Activated naive CD4-positive, alpha-beta T cell treated with anti-CD3 and anti-CD28 coated beads, Interleukin-2, amount 50 U/mL, for 16 hours (primary cell): ENCODE measurements around the gene PTPN20.
"Not testable (repeated sequence)": the region's sequence is repeated elsewhere in the genome, so short reads cannot be mapped to it uniquely, and the experiment has no call there.

Experiments
- DNase-seq: peaks from one replicate; pipeline ENCODE4 v3.0.0-alpha.2; 2020

The PTPN20 gene, protein sequence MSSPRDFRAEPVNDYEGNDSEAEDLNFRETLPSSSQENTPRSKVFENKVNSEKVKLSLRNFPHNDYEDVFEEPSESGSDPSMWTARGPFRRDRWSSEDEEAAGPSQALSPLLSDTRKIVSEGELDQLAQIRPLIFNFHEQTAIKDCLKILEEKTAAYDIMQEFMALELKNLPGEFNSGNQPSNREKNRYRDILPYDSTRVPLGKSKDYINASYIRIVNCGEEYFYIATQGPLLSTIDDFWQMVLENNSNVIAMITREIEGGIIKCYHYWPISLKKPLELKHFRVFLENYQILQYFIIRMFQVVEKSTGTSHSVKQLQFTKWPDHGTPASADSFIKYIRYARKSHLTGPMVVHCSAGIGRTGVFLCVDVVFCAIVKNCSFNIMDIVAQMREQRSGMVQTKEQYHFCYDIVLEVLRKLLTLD

DNA sequence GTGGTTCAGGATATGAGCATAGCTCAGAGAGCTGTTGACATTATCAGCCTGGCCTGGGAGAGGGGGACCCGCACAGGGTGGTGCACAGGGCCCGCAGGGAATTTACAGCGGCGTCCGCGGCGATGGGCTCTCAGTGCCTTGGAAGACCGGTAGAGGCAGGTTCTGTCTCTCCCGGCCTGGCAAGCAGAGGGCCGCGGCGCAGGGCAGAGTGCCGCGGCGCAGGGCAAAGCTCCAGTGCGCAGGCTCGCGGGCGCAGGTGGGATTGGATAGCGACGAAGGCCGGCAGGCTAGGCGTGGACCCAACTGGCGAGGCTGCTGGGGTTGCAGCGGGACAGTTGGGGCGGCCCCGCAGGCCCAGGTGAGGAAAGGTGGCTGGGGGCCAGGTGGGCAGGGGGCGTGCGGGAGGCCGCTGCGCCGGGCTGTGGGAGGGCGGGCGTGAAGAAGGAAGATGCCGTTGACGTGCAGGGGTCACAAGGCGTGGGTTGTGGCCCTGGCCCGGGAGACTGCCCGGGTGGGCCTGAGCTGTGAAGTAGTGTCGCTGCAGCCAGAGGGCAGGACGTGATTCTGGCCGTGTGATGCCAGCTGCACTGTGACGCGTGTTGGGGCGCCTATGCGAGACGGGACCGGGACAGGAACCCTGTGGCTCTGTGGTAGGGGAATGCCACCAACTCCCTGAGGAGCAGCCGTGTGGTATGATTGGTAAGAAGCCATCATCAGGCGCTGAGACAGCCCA is at the start of gene PTPN20:
Gene PTPN20, plus strand, starts transcription at position 285 of the 733 bp plus-strand sequence. CDS start 21,072 bp downstream, outside the sequence.
- peak; percentile 11 for DNase-seq

DNA sequence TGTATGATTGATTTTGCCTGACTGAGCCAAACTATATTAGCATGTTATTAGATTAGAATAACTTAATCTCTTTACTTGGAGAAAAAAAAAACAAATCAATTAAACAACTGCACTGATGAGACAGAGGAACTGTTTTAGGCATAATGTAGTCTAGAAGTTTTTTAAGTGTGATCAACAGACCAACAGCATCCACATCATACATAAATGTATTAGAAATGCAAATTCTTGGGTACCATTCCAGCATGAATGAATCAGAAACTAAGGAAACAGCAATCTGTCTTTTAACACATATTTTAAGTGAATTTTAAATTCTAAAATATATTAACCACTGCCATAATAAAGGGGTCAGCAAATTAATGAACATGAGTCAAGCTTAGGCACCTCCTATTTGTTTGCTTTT is 41.5 kb upstream of the PTPN20 start:
- not testable (repeated sequence) for DNase-seq

DNA sequence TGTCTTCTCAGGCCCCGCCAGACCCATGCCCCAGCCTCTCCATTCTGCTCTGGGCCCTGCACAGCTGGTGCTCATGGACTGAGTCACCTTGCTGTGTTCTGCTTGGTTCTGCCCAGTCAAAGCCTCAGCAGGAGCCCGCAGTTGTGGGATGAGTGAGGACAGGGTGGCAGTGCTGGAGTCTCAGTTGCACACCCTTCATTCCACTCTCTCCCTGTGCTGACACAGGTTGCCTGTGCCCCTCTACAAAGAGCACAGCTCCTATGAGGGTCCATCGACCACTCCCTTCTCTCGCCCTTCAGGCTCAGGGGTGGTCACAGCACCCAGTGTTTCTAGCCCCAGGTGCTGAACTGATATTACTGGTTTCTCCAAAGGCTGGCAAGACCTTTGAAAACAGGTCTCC is 39.6 kb upstream of the PTPN20 start:
- DNase-seq: not testable (repeated sequence)

DNA sequence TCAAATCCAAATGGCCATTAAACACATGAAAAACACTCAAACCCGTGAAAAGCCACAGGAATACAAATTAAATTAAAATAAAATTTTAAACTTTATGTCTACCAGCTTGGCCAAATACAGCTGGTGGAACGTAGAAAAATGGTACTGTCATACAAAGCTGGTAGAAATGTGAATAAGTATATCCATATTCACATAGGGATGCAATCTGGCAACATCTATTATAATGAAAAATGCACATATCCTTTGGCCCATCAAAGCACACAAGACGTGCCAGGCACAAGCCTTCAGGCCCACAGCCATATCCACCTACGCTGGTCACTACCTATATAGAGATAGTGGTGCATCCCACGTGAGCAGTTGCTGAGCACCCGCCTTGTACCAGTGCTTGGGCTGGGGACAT is 35.9 kb upstream of the PTPN20 start:
- DNase-seq: not testable (repeated sequence)

DNA sequence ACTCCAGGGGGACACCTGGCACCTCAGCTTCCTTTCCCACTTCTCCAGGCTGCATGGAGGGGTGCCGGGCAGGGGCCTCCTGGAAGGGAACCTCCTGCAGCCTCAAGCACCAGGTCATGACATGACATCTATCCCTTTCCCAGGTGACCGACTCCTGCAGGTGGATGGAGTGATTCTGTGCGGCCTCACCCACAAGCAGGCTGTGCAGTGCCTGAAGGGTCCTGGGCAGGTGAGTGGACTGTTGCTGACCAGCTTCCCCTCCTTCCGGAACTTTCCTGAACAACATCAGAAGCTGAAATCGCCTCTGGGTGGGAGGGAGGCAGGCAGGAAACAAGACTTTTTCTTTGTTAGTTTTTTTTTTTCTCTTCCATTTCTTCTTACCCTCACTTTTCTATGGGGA is 34.5 kb upstream of the PTPN20 start:
- DNase-seq: not testable (repeated sequence)

DNA sequence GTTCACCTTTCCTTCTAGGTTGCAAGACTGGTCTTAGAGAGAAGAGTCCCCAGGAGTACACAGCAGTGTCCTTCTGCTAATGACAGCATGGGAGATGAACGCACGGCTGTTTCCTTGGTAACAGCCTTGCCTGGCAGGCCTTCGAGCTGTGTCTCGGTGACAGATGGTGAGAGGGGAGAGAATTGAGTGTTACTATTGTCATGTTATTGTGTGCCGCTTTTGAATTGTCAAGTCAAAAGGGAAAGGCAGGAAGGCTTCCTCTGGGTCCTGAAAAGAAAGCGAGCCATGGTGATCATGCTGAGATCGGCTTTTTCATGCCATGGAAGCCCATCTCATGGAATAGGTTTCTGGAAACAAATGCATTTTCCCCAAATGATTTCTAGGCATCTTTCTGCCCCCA is 32.5 kb upstream of the PTPN20 start:
- not testable (repeated sequence) for DNase-seq

DNA sequence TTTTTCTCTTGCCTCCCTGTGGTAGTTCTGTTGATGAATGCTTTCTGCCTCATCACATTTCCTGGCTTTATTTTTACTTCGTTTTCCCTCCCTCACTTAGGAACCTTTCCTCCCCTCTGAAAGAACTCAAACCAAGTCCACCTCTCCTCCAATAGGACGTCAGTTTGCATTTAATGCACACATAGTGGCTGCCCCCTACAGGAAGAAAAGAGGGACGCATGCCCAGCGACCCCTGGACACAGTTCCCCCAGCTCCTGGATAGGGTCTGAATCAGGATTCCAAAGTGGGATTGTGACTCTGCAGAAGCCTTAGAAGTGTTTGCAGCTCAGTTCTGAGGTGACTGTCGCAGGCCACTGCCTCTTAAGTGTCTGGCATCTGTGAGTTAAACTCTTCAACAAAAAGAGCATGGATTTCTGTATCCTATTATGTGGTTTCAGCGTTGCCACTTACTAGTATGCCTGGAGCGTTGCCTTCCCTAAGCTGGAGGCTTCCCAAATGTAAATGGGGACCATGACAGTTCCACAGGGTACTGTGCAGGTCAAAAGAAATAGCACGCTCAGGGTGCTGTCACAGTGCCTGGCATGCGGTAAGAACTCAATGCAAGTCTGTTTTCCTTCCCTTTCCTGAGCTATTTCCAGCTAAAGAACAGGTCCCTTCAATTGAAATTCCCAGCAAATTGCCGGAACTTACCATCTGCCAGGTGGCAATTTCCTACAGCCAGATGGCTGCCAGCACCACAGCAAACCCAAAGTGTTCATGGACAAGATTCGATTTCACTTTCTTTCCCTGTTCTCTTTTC is 20.2 kb upstream of the PTPN20 start:
- peak; percentile 9 for DNase-seq

DNA sequence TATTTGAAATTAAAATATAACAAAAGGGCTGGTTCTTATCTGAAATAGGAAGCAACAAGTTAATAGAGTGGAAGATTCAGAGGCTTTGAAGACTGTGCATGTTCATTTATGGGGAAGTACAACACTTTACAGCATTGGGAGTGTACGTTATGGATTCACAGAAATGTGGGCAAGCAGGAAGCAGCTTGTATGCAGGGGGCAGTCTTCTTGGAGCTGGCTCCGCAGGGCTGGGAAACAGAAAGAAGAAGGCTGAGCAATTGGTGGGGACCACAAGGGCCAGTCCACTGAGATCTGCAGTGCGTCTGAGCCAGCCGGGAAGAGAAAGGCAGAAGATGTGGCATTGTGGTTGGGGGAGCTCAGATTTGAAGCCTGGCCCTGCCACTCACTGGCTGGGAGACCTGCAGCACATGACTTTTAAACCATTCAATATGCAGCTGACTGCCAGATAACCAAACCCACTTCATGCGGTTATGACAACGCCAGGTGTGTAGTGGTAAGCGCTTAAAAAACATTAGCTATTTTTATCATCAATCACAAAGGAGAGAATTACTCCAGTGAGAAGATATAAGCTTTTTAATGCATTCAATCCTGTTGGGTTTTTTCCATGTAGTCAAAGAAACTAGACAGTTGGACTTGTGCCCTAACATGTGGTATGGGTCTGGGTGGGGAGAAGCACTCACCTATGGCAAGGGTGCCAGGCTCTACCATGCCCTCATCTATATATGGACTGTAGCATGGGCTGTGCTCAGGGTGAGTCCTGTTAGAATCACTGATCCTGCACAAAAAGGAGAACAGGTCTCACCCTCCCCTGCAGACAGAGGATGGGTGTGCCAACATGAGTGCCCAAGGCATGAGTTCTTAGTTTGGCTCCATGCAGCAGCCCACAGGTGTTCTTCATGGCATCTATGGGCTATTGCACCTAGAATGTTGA is 14.2 kb upstream of the PTPN20 start:
- DNase-seq: not testable (repeated sequence)

DNA sequence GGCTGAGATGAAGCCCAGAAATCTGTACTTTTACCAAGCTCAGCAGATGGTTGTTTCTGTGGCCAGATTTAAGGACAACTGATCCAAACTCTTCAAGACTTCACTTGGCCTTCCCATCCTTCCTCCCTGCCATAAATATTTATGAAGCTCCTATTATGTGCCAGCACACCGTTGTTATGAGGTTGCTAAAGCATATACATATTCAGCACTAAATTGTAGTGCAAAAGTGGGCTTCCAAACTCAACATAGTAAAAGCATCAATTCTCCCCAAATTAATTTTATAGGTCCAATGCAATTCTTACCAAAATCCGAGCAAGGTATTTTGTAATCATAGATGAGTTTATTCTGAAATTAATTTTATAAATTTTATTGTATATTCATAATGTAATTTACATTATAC is 10.0 kb upstream of the PTPN20 start:
- not testable (repeated sequence) for DNase-seq

DNA sequence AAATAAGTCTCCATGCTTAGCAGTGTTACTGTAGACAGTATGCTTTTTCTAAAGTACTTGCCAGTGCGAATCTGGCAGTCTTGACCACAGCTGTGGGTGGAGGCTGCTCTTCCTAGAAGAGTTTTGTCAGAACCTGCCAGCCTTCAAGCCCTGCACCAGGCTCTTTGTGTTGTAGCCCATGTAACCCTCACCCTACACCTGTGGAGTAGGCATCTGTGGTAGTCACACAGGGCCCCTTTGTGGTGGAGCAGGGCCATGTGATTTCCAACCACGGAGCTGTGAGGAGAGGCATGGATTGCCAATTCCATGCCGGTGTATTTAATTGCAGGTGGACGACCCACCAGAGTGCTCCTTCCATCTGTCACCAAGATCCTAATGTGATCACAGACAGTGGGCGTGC is 7.4 kb upstream of the PTPN20 start:
- not testable (repeated sequence) for DNase-seq

DNA sequence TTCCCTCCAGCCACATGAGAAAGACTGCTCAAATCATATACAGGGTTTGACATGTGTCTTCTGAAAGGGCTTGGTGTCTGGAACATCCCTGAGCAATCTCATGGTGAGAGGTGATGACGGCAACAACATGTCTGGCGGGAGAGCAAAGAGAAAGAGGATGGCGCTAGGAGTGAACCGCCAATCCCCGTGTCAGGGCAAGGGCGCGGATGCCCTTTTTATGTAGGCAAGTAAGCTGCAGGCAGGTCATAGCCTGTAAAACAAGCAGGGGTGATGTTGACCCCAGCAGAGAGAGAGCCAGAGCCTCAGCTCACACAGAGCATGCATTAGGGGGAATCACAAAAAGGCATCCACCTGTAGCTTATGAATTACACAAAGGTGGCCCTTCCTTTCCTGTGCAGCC is 4.9 kb upstream of the PTPN20 start:
- DNase-seq: not testable (repeated sequence)

DNA sequence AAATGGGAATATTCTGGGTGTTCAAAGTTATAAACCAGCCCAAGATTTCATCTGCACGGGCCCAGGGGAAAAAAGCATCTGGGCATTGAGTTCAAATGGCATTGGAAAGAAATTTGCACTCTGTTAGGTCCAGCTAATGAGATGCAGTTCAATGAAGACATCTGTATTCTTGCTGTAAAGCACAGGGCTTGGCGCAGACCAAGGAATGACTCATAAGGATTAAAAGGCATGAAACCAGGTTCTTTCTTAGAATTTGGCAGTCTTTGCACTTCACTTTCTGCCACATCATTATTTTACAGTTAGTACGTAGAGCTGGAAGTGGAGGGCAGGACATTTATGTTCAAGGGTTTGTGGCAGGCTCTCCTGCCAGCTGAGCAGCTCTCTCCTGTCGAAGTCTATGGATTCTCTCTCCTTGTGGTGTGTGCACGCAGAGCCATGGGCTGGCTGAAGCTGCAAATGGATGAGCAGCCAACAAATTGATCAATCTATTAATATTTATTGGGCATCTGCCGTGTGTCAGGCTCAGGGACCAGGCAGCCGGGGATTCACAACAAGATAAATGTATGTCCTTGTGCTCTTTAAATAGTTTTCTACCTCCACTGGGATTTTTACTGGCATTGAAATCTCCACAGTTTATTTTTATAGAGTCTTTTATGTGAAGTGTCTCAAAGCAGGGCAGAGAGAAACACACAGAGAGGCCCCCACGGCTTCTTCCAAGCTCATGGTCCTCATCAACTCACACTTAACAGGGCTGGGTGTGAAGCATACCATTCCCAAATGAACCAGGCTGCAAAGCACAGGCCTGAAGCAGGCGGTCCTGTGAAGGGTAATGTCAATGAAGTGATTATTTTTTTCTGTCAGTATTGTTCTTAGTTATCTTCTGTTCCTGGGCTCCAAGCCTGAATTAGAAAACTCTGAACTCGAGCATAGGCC is 3.8 kb upstream of the PTPN20 start:
- not testable (repeated sequence) for DNase-seq

DNA sequence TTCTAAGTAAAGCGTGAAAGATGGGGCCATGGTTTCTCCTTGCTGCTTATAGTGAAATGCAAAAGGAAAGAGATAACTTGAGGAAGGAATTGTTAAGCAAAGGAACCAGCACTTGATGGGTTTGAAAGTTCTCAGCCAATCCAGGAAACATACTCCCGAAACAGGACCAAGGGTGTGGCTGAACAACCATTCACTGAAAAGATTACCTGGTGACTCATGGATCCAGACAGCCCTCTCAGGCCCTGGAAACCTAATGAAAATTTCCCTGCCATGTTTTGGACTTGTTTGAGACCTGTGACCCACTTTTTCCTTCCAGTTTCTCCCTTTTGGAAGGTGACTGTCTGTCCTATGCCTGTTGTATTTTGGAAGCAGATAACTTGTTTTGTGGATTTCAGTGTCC is 11.3 kb downstream of the PTPN20 start:
- not testable (repeated sequence) for DNase-seq

DNA sequence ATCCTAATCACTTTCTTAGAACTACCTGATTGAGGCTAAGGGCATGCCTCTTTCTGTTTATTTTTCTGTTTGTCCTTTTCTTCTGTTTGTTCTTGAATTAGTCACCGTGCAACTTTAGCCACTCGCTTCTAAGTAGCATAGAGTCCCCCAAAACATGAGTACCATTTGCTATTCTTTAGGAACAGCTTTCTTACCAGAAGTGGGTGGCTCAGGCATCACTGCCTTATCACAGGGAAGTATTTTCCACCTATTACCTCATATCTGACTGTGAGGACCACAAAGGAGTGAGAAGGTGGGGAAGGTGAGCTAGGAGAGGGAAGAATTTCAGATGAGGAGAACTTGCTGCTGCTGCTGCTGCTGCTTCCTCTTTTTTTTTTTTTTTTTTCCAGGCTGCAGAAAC is 13.9 kb downstream of the PTPN20 start:
- not testable (repeated sequence) for DNase-seq

DNA sequence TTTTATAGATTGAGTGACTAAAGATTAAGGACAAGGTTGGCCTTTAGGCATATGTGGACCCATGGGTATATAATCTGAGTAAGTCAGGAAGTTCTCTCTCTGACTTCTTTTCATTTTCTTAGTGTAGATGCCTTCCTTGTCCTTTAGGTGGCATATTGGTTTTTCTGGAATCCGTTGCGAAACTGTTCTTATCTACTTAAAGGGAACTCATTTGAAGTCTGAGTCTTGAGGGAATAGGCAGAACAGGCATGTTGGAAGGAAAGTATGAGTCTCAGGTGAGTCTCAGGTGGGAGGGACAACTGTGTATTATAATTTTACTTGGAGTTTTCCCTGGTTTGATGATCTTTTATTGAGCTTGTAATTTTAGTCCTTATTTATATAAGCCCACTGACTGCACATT is 14.6 kb downstream of the PTPN20 start:
- not testable (repeated sequence) for DNase-seq

DNA sequence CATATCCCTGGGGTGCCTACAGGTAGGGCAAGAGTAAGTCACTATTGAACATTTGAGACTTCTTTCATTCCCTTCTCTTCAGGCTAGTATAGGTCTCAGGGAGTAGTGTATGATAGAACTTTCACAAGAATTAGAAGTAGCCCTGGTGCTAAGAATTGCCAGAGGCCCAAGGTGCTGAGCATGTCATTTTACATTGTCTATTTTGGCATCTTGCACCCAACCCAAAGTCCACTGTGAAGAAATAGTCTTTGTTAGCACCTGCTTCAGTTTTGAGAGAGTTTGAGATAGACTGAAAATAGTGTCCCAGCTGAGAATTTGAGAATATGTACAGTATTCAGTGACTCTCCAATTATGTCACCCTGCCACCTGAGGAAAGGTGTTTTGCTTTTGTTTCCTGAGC is 17.6 kb downstream of the PTPN20 start:
- not testable (repeated sequence) for DNase-seq

DNA sequence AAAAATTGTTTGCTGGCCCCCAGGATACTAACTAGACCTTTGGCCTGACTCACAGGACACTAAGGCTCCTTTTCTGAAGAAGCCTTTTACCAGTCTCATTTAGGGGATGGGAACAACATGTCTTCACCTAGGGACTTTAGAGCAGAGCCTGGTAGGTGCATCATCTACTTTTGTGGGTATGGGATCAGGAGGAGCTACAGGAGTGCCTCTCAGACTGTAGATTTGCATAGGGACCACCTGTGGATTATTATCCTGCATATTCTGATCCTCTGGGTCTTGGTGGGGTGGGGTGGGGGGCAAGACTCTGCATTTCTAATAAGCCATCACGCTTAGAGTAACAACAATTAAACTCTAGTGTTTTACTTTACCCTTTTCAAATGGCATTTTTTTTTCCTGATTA is 21.2 kb downstream of the PTPN20 start:
- DNase-seq: not testable (repeated sequence)

DNA sequence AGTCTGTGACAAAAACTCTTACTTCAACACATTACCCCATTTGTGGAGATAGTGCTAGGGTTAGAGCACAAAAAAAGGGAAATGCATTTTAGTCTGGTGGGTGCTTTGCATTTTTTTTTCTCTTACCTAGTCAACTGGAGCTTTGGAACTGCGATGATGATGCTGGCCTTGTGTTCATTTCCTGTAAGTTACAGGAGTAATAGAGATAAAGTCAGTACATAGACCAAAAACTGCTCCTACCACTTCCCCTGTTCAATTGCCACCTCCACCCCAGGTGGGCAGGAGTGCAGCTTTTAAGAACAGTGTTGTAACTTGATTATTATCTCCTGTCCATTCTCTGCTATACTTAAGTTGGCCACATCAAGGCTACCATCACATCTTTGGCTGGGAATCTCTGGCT is 29.9 kb downstream of the PTPN20 start:
- not testable (repeated sequence) for DNase-seq

DNA sequence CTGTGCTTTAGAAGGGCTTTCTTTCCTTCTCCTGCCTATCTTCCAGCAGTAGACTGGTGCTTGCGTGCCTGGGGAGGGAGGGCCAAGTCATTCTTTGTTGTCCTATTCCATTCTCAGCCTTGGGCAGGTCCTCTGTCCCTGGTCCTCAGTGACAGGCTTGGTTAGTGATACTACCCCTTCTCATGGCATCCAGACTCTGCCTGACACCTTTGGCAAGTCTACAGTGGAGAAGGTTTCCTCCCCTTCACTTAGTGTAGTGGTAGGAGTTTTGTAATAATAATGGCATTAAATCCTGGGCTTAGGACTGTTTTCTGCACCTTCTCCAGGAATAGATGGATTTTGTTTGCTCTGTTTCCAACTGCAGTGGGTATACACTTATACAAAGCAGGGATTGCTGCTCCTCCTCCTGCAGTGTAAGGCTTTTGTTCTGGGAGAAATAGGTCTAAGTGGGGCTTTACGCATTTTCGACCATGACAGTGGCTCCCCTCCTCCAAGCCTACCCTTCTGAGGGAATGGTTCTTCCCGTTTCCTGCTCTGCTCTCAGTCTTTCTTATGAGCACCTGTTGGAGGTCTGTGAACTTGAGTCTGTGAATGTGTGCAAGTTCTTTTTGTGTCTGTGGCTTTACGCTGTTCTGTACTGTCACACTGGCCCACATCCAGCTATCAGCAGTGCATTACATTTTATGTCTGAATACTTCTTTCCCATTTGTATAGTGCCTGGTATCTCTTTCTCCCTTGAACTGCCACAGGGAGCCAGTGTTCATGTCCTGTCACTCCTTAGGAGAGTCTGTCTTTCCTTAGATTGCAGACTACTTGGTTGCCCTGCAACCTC is 37.7 kb downstream of the PTPN20 start:
- not testable (repeated sequence) for DNase-seq

DNA sequence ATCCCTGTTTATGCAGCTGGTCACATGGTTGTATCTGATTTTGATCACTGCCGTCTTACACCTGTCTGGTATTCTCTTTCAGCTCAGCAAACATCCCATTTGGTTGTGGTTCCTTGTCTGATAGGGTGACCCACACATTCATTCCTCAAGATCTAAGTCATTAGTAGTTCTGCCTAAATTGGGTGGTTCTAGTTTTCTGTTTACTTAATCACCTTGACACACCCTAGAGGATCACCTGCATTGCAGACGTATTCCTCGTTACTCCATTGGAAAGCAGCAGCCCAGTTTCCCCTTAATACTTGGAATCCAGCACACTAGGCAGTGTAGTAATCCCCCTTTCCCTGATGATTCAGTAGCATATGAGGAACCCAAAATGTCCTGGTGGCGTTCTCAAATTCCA is 41.3 kb downstream of the PTPN20 start:
- not testable (repeated sequence) for DNase-seq
